ENCODE results near the gene CNTFR. TPM values are rescaled to one million over a fixed set of nuclear protein-coding genes. Genes with fewer than 3 reads are reported as not detected.

The CNTFR gene
- total and polyA plus RNA-seq, 2 donors (not counting 1 experiment from before 2014, with no cell fraction given), result not detected

DNA sequence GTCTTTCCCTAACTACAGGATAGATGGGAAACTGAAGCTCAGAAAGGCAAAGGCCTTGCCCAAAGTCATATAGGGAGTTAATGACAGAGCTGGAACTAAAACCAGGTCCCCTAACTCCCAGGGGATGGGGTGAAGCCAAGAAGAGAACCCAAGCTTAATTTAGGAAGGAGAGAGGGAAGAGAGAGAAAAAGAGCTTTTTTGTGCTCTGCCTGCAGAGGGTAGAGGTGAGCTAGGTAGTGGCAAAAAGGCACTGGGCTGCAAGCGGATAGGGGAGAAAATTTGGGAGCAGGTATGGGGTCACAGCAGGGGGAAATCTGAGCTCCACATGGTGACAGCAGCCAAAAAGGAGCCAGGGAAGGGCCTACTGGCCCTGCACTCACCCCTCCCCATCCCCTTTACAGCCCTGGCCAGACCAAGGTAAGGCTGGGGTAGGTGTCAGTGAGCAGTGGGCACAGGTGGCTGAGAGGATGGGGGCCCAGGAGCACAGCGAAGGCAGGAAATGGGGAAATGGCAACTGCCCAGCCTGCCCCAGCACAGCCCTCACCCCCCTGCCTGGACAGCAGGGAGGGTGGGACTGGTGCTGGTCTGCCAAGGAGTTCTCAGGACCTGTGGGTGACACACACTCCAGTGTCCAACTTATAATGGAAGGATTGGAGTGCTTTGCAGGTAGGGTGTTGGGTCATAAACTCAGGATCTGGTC lies 70.1 kb downstream of the CNTFR start:
- Histone ChIP-seq H3K4me1 (ENCODE audit: control insufficient read depth in 2 of 2, insufficient read depth in 2 of 2, low read length in 2 of 2) (peaks cover 9 to 12% of the 10 kb centered on the region in 2 donors), H3K36me3 (replicated peaks in 1 of 2; ENCODE audit: control extremely low read depth in 1 of 2, control insufficient read depth in 1 of 2, extremely low read depth in 1 of 2, insufficient read depth in 2 of 2, low read length in 1 of 2) (no peaks in the 10 kb centered on the region), H3K27me3 (replicated peaks in 1 of 4; ENCODE audit: control extremely low read depth in 1 of 4, control insufficient read depth in 3 of 4, insufficient read depth in 4 of 4, low read length in 3 of 4) (peaks cover 0 to 13% (median 0%) of the 10 kb centered on the region in 4 experiments), H3K4me2 (replicated peaks; ENCODE audit: low read depth, low read length, poor library complexity, severe bottlenecking) (no peak overlapping the region), H3K4me3 (ENCODE audit: control extremely low read depth in 1 of 5, extremely low read depth in 1 of 5, insufficient read depth in 1 of 5, low read depth in 2 of 5, low read length in 4 of 5) (no peak overlapping the region), H3K27ac (ENCODE audit: low read length in 2 of 2) (no peak overlapping the region), H2AFZ (ENCODE audit: insufficient read depth, low read depth, low read length, poor library complexity, severe bottlenecking) (no peak overlapping the region), H3K9me3 (ENCODE audit: control extremely low read depth in 1 of 3, control insufficient read depth in 2 of 3, insufficient read depth in 1 of 3, low read length in 2 of 3) (no peaks in the 10 kb centered on the region), H3K9ac (ENCODE audit: low read length) (no peak overlapping the region), H4K20me1 (ENCODE audit: control insufficient read depth, insufficient read depth, low read length, poor library complexity, severe bottlenecking) (no peaks in the 10 kb centered on the region), H3K79me2 (ENCODE audit: control insufficient read depth, insufficient read depth, low read length) (no peaks in the 10 kb centered on the region)
- Mint-ChIP-seq H3K9me3 (ENCODE audit: insufficient read depth) (no peaks in the 10 kb centered on the region), H3K27ac (no peak overlapping the region), H3K27me3 (peaks cover 12% of the 10 kb centered on the region), H3K4me3 (no peak overlapping the region), H3K4me1 (peaks cover 13% of the 10 kb centered on the region)
- intact Hi-C loops (cut with micrococcal nuclease), result no loop called here
- 33% methylated on average over 1 of the region's 2 CpGs for WGBS (ENCODE audit: insufficient coverage)
- no peak for TF ChIP-seq EZH2 (IDR thresholded peaks at IDR 0.05; ENCODE audit: borderline replicate concordance, insufficient read depth, low read depth, low read length, poor library complexity, severe bottlenecking)
- TF ChIP-seq, protein P1, sequence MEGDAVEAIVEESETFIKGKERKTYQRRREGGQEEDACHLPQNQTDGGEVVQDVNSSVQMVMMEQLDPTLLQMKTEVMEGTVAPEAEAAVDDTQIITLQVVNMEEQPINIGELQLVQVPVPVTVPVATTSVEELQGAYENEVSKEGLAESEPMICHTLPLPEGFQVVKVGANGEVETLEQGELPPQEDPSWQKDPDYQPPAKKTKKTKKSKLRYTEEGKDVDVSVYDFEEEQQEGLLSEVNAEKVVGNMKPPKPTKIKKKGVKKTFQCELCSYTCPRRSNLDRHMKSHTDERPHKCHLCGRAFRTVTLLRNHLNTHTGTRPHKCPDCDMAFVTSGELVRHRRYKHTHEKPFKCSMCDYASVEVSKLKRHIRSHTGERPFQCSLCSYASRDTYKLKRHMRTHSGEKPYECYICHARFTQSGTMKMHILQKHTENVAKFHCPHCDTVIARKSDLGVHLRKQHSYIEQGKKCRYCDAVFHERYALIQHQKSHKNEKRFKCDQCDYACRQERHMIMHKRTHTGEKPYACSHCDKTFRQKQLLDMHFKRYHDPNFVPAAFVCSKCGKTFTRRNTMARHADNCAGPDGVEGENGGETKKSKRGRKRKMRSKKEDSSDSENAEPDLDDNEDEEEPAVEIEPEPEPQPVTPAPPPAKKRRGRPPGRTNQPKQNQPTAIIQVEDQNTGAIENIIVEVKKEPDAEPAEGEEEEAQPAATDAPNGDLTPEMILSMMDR (IDR thresholded peaks at IDR 0.05), result no peak
- CTCF ChIA-PET, result interaction anchor here (1.1 to 1.5 kb wide), 2 partner anchors 18 to 85 kb away, joined by 6 to 9 read pairs; no protein-coding TSS in a partner anchor
- DNase-seq, result no peak
- ATAC-seq (ENCODE audit: low read depth), result no peak
- POLR2A ChIA-PET, result no interaction called here

- H3K27ac ChIP-seq (ENCODE audit: low read length in 2 of 2), result no peak overlapping the region
- no peak overlapping the region for H3K27ac Mint-ChIP-seq
- peaks cover 0 to 11% (median 0%) of the 10 kb centered on the region in 4 experiments for H3K27me3 ChIP-seq (replicated peaks in 1 of 4; ENCODE audit: control extremely low read depth in 1 of 4, control insufficient read depth in 3 of 4, insufficient read depth in 4 of 4, low read length in 3 of 4)
- no peak overlapping the region for H3K4me2 ChIP-seq (replicated peaks; ENCODE audit: low read depth, low read length, poor library complexity, severe bottlenecking)
- POLR2A ChIA-PET, result no interaction called here
- H3K9me3 Mint-ChIP-seq (ENCODE audit: insufficient read depth), result no peaks in the 10 kb centered on the region
- ATAC-seq (ENCODE audit: low read depth) (no peak), DNase-seq (no peak)
- no peak overlapping the region for H3K9ac ChIP-seq (ENCODE audit: low read length)
- peaks cover 9 to 12% of the 10 kb centered on the region in 2 donors for H3K4me1 ChIP-seq (ENCODE audit: control insufficient read depth in 2 of 2, insufficient read depth in 2 of 2, low read length in 2 of 2)
- peaks cover 11% of the 10 kb centered on the region for H3K4me1 Mint-ChIP-seq
- CTCF ChIA-PET, result interaction anchor here (1.1 to 1.5 kb wide), 2 partner anchors 17 to 85 kb away, joined by 6 to 9 read pairs; no protein-coding TSS in a partner anchor
- intact Hi-C loops (cut with micrococcal nuclease), result no loop called here
- H3K36me3 ChIP-seq (replicated peaks in 1 of 2; ENCODE audit: control extremely low read depth in 1 of 2, control insufficient read depth in 1 of 2, extremely low read depth in 1 of 2, insufficient read depth in 2 of 2, low read length in 1 of 2), result no peaks in the 10 kb centered on the region
- no peaks in the 10 kb centered on the region for H3K79me2 ChIP-seq (ENCODE audit: control insufficient read depth, insufficient read depth, low read length)
- no peak overlapping the region for H3K4me3 ChIP-seq (ENCODE audit: control extremely low read depth in 1 of 5, extremely low read depth in 1 of 5, insufficient read depth in 1 of 5, low read depth in 2 of 5, low read length in 4 of 5)
- peaks cover 6% of the 10 kb centered on the region for H3K27me3 Mint-ChIP-seq
- no peaks in the 10 kb centered on the region for H3K9me3 ChIP-seq (ENCODE audit: control extremely low read depth in 1 of 3, control insufficient read depth in 2 of 3, insufficient read depth in 1 of 3, low read length in 2 of 3)
- WGBS (ENCODE audit: insufficient coverage), result 45% methylated on average over 1 of the region's 2 CpGs
- no peak overlapping the region for H2AFZ ChIP-seq (ENCODE audit: insufficient read depth, low read depth, low read length, poor library complexity, severe bottlenecking)
- TF ChIP-seq EZH2 (IDR thresholded peaks at IDR 0.05; ENCODE audit: borderline replicate concordance, insufficient read depth, low read depth, low read length, poor library complexity, severe bottlenecking), result no peak
- TF ChIP-seq, protein P1 (IDR thresholded peaks at IDR 0.05), result no peak
- H4K20me1 ChIP-seq (ENCODE audit: control insufficient read depth, insufficient read depth, low read length, poor library complexity, severe bottlenecking), result no peaks in the 10 kb centered on the region
- H3K4me3 Mint-ChIP-seq, result no peak overlapping the region
Observed at GRCh38 chr9:34518896-34519295, 70.6 kb downstream of the CNTFR start.

Measured in B cell (primary cell).